HT-29 (cell line): Measurements from ENCODE around the gene ZNF280C. TPM values are rescaled to one million over a fixed set of nuclear protein-coding genes. Genes with fewer than 3 reads are reported as not detected.
"Not testable (repeated sequence)": the region's sequence is repeated elsewhere in the genome, so short reads cannot be mapped to it uniquely, and the experiment has no call there.

ENCODE experiments used
- DNase-seq: peaks from one replicate; pipeline ENCODE4 v3.0.0-alpha.2; 2015; ENCODE audit warnings: low spot score
- total RNA-seq: library from RNA; depleted of rRNA; stranded (reverse); fragments of >200 nt; shearing (Covaris generic); gene quantifications from 2 replicates; pipeline ENCODE4 v1.2.3, GENCODE V29; 2014; rRNA removed

Gene ZNF280C, protein sequence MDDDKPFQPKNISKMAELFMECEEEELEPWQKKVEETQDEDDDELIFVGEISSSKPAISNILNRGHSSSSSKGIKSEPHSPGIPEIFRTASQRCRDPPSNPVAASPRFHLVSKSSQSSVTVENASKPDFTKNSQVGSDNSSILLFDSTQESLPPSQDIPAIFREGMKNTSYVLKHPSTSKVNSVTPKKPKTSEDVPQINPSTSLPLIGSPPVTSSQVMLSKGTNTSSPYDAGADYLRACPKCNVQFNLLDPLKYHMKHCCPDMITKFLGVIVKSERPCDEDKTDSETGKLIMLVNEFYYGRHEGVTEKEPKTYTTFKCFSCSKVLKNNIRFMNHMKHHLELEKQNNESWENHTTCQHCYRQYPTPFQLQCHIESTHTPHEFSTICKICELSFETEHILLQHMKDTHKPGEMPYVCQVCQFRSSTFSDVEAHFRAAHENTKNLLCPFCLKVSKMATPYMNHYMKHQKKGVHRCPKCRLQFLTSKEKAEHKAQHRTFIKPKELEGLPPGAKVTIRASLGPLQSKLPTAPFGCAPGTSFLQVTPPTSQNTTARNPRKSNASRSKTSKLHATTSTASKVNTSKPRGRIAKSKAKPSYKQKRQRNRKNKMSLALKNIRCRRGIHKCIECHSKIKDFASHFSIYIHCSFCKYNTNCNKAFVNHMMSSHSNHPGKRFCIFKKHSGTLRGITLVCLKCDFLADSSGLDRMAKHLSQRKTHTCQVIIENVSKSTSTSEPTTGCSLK
- total RNA-seq, result 0.99 and 1.0 TPM in 2 replicates

DNA sequence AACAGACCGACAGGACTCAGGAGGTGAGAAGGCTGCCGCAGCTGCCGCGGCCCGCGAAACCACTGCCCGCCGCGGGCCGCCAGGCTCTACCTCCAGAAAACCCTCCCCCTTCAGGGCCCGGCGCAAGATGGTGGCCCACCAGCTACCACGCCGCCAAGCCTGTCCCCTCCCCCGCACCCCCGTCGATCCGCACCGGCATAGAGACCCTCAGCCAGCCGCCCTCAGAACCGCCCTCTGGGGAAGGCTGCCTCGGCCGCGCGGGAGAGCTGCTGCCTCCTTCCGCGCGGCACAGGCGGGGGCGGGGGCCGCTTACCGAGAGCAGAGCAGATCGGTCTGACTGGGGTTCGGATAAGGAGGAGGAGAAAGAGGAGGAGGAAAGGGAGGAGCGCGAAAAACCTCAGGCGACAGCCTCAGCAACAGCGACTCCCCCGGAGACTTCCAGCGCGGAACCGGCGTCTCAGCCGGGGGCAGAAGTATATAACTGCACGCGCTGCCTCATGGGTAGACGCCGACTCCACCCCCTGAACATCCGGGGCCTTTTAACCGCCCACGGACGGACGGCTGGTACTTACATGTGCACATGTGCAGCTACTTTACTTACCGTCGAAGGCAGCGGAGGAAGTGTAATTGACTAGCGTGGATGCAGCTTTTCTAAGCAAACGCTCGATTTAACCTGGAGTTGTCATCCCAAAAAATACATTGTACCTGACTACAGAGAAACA, at the start of gene ZNF280C:
ZNF280C (minus strand) TSS at position 451 of the 722 bp plus-strand sequence. CDS start 8,450 bp downstream, outside the sequence.
- peak; percentile 90 for DNase-seq

DNA sequence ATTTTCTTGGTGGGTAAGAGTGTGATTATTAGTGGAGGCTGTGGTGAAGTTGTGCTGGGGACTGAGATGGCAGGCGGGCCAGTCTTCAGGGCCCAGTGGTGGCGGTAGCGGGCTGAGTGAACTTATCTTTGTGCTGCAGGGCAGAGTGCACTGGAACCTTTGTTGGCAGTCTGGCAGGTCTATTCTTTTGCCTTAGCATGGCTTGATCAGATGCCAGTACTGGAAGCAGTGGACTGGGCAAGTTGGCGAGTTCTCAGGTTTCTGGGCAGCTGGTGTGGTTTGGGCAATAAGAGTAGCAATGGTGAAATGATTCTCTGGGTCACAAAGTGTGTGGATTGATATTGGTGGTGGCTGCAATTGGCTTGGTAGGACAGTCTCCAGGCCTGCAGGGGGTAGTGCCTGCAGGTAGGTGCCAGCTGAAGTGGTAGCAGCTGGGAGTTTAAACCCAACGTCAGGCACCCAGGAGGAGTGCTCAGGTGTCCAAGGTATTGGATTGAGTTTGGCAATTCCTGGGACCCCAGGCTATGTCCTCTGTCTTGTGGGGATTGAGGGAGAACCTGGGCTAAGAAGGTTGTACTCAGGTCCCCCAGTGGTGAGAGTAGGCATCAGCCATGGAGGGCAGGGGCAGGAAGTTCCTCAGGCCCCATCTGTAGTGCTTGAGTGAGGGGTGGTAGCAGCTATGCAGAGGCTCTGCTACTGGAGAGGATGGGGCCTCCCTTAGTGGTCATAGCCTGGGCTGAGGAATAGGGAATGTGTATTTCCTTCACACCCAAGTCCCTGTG, 36.1 kb upstream of the ZNF280C start:
- no peak for DNase-seq

DNA sequence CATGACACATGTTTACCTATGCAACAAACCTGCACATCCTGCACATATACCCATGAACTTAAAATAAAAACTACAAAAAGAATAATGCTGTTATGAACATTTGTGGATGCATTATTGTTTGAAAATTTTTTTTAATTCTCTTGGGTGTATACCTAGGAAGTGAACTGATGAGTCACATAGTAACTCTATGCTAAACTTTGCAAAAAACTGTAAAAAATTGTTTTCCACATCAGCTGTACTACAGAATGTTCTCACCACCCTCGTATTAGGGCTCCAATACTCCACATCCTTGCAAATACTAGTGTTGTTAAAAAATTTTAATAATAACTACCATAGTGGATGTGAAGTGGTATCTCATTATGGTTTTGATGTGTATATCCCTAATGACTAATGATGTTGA, 33.3 kb upstream of the ZNF280C start:
- DNase-seq, result no peak

DNA sequence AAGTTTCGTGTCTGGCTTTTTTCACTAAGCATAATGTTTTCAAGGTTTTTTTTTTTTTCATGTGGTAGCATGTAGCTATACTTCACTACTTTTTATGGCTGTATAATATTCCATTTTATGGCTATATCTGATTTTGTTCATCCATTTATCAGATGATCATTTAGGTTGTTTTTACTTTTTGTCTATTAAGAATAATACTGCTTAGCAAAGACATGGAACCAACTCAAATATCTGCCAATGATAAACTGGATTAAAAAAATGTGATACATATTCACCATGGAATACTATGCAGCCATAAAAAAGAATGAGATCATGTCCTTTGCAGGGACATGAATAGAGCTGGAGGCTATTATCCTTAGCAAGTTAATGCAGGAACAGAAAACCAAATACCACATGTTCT, 32.7 kb upstream of the ZNF280C start:
- no peak for DNase-seq

DNA sequence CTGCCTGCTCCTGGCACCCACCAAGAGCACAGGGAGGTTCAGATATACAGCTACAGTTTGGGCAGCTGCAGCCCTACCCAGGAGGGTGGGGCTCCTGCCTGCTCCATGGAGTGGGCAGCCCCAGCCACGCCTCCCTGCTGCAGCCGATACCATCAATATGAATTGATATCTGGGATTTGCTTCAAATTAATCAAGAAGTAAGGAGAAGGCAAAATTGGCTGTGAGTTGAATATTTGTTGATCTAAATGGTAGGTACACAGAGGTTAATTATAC, 31.2 kb upstream of the ZNF280C start:
- DNase-seq, result no peak

DNA sequence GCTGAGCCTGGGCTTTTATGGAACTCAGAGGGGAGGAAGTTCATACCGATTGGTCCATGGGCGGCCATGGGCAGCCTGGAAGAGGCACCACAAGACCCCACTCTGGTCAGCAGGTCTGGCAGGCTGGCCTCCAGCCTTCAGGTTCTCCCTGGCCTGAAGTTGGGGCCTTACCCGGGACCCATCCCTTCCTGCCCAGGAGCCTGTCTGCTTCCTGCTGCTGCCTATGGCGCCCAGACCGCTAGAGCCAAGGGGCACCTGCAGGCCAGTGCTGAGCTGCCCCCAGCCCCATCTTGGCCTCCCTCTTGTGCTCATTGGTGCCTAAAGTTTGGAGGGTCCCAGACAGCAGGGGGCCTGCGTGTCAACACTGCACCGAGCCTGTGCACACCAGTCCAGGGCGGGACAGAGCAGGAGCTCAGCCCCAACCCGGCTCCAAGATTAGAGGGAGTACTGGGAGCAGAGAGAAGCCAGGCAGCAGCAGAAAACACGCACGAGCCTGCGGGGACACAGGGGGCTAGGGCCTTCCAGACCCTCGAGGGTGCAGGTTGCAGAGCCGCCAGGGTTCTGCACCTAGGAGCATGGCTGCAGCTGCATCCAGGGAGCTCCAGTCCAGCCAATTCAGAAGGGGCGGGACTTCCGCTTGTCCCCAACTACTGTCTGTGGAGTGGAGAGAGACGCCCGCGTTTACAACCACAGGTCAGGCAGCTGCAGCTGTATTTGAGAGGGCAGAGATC, 30.7 kb upstream of the ZNF280C start:
- peak; percentile 16 for DNase-seq

DNA sequence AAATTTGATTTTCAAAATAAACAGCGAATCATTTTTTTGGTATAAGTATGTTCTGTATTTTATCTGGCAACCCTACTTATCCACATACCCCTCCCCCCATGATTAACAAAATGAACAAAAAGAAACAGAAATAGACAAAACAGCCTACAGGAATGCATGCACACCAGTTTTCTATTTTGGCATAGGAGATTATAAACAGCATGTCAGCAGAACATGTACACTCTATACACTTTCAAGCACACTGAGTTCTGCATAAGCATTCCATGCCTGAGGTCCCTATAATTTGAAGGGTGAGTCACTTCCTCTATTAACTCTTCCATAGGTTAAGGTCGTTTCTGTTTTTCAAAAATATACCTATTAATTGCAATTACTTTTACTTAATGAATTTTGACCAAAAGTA, 28.0 kb upstream of the ZNF280C start:
- peak; percentile 23 for DNase-seq

DNA sequence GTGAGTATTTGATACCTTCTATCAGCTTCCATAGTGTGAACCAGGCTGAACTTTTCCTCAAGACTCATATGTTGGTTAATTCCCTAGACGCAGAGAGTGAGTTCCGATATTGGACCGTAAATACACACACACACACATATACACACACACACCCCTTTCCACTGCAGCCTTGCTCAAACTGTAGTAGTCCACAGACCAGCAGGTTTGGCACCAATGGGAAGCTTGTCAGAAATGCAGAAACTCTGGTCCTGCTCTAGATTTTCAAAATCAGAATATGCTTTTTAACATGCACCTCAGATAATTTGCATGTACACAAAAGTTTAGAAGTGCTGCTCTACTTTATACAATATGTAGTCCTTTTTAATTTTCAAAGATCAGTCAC, 27.6 kb upstream of the ZNF280C start:
- no peak for DNase-seq

DNA sequence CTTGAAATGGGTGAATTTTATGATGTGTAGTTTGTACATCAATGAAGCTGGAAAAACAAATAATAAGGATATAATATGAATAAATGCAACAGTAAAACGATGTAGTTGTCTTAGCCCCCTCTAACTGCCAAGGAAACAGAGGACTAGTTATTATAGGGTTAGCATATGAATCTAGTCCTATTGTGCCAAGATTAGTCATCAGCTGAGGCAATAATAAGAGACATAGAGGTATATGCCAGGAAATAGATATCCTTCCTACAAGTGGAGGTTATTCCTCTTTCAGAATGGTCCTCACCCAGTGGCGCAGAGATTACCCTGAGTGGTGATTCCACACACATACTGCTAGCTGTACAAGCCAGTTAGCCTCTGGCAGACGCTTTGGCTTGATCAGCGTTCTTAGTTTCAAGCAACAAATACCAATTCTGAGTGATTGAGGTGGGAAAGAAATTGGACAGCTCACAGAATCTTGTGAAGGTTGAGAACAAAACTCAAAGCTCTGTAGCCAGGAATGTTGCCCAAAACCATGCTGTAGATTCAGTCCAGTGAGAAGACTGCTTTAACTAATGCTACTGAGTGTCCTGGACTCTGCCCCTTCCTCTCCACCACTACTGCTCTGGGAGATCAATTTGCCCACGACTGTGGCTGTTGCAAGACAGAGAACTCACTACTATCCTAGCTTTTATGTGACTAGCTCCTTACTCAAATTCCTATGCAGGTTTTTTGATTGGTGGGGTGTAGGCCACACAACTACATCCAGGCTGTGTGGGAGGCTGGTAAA, 27.0 kb upstream of the ZNF280C start:
- DNase-seq, result no peak

DNA sequence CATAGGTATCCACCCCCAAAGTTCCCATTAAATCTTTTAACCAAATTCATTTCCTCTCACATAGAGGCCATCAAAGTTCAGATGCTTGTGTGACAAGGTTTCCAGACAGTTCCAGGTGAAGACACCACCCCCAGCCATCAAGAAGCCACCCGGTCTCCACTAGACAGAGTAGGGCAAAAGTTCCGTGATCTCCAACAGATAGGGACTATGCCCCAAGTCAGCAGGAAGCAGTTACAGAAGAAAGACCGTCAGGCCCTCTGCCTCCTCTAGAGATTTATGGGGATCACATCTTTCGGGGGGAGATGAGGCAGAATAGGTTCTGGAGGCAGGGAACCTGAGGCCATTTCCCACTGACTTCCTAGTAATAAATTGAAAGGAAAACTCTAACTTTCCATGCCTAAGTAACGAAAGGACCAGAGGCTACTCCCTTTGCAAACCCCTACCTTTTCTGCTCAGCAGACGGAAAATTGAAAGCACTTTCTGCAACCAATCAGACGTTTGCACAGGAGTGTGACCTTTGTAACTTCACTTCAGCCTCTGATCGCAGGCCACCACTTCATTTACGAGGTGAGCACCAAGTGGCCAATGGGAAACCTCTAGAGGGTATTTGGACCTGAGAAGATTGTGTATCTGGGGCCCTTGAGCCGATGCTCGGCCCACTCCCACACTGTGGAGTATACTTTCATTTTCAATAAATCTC, 18.5 kb upstream of the ZNF280C start:
- DNase-seq, result no peak

DNA sequence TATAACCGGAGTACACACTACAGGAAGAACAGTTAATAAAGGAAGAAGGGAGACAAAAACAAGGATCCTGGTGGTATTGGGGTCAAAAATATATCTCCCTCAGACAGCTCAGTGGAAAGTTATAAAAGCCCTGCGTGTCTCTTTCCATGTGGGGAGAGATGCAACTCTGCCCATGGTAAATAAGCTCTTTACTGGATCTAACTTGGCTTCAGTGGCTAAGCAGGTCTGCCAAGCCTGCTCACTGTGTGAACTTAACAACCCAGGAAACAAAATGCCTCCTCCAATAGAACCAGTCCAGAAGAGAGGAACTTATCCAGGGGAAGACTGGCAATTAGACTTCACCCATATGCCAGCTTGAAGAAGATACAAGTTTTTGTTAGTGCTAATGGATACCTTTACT, 17.0 kb upstream of the ZNF280C start:
- no peak for DNase-seq

DNA sequence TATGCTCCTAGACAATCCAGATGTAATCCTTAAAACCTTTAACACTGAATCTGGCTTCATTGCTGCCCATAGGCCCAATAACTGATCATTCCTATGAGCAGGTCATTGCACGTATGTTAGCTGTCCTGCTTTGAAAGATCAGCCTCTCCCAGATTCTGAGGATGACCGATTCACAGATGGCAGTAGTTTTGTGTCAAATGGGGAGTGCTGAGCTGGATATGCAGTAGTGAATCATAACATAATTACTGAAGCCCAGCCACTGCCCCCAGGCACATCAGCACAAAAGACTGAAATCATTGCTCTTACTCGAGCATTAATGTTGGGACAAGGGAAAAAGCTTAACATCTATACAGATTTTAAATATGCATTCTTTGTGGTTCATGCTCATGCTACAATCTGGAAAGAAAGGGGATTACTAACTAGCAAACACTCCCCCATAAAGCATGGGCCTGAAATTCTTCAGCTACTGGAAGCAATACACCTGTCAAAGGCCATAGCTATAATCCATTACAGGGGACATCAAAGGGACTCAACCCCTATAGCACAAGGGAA, 16.4 kb upstream of the ZNF280C start:
- DNase-seq, result no peak

DNA sequence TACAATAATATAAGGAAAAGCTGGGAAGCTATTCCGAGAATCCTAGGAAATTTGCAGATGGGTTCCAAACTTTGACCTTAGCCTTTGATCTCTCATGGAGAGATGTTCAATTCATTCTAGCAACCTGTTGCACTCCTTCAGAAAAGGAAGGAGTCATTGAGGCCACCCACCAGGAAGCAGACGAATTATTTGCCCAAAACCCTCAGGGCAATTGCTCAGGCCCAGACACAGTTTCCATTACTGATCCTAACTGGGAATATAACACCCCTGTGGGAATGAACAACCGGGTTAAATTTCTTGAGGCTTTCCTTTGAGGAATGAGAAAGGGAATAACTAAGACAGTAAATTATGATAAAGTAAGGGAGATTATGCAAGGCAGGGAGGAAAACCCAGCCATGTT, 13.5 kb upstream of the ZNF280C start:
- no peak for DNase-seq

DNA sequence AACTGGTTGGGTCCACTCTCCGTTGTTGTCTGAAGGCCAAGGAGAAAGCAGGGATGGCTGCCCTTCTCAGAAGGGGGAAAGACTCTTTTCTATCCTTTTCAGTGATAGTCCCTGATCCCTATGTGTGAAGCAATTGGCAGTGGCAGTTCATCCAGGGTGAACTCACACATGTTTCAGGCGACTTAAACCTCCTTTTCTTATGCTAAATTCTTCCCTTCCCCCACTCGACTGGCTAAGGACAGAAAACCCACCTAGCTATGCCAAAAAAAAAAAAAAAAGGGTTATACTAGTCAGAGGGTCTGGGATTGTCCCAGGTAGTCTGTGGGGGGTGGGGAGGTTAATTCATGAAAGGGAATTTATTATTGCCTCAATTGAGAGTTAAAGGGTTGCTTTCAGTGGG, 12.2 kb upstream of the ZNF280C start:
- no peak for DNase-seq

DNA sequence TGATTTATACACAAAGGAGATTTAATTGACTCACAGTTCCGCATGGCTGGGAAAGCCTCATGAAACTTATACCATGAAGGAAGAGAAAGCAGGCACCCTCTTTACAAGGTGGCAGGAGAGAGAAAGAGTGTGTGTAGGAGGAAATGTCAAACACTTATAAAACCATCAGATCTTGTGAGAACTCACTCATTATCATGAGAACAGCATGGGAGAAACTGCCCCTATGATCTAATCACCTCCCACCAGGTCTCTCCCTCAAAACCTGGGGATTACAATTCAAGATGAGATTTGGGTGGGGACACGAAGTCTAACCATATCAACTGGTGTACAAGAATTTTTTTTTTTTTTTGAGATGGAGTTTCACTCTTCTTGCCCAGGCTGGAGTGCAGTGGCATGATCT, 3.6 kb upstream of the ZNF280C start:
- DNase-seq, result not testable (repeated sequence)

DNA sequence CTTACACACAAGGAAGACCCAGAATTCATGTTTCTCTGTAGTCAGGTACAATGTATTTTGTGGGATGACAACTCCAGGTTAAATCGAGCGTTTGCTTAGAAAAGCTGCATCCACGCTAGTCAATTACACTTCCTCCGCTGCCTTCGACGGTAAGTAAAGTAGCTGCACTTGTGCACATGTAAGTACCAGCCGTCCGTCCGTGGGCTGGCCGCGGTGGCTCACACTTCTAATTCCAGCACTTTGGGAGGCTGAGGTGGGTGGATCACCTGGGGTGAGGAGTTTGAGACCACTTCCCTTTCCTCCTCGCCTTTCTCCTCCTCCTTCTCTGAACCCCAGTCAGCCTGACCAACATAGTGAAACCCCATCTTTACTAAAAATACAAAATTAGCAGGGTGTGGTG, 692 bp upstream of the ZNF280C start:
- not testable (repeated sequence) for DNase-seq

DNA sequence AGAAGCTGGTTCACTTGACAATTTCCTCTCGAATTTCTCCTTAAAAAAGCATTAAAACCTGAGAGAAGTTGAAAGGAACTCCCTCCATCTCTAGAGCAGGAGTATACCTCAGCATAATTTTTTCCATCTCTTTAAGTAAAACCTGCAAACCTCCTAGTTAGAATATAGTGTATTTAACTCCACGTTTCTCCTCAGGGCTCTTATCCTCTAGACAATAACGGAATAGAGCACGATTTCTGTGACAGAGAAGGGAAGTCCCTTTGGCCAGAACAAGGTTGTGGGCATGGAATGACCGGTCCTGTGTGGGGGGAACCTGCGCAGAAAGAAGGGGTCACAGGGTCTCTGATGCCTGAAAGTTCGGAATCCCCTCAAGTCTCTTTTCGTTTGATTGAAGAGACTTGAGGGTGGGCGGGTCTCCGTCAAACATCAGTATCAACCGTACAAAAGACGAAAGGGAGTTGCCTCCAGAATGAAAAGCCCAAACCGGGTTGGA, 697 bp downstream of the ZNF280C start:
- peak; percentile 22 for DNase-seq

DNA sequence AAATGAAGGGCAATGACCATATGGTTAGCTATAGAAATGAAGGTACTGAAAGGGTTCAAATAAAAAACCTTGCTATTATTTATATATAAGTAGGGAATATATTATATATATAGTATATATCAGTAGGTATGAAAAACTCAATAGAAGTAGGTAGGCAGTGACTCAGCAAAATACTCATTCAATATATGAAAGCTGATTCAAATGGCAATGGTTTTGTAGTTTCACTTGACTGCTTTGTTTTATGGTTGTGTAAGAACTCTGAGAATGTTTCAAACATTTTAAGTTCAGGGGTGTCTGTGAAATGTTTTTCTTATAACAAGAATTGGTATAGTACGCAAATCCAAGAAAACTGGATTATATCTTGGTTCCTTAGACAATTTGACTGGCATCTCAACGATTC, 4.1 kb downstream of the ZNF280C start:
- no peak for DNase-seq

DNA sequence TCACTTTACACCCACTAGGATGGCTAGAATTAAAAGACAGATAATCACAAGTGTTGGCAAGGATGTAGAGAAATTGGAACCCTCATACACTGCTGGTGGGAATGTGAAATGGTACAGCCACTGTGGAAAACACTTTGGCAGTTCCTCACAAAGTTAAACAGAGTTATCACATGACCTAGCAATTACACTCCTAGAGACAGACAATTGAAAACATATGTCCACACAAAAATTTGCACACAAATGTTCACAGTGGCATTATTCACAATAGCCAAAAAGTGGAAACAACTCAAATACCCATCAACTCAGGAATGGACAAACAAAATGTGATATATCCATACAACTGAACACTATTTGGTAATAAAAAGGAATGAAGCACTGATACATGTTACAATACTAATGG, 5.7 kb downstream of the ZNF280C start:
- no peak for DNase-seq
